Measurements from ENCODE around the gene HERC2.

DNA sequence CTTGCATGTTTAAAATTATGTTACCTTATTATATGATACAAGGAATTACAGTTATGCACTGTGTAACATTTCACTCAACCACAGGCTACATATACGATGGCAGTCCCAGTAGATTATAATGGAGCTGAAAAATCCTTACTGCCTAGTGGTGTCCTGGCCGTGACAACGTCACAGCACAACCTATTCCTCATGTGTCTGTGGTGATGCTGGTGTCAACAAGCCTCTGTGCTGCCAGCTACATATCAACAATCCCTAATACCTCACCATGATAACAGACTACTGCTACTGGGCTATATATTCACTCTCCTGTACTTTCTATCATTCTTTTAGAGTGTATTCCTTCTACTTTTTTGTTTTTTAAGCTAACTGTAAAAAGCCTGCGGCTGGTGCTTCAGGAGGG is 142.7 kb downstream of the HERC2 start:
- TF ChIP-seq CTCF (IDR thresholded peaks at IDR 0.05; ENCODE audit: control extremely low read depth in 1 of 3, insufficient read depth in 1 of 3, low read depth in 1 of 3, low read length in 3 of 3) (no peak), FOSL1 (IDR thresholded peaks at IDR 0.05; ENCODE audit: insufficient read depth, low read depth, low read length) (no peak), POLR2A (IDR thresholded peaks at IDR 0.05; ENCODE audit: control extremely low read depth in 1 of 2, low read depth in 2 of 2, low read length in 2 of 2) (no peak), EZH2 (IDR thresholded peaks at IDR 0.05; ENCODE audit: low read depth, low read length, severe bottlenecking) (no peak), RAD21 (IDR thresholded peaks at IDR 0.05 in 1 of 2, conservative IDR thresholded peaks at IDR 0.05 in 1 of 2; ENCODE audit: low read depth in 2 of 2, low read length in 2 of 2) (no peak)
